Activated naive CD4-positive, alpha-beta T cell treated with anti-CD3 and anti-CD28 coated beads, Interleukin-2, amount 50 U/mL, for 16 hours (primary cell): ENCODE data around the gene TXNDC8.

Experiments used
- DNase-seq: peaks from one replicate; pipeline ENCODE4 v3.0.0-alpha.2; 2020

The TXNDC8 gene

GRCh38 chr9:110276781-110277180 is 60.9 kb downstream of the TXNDC8 start:
- no peak for DNase-seq

DNA sequence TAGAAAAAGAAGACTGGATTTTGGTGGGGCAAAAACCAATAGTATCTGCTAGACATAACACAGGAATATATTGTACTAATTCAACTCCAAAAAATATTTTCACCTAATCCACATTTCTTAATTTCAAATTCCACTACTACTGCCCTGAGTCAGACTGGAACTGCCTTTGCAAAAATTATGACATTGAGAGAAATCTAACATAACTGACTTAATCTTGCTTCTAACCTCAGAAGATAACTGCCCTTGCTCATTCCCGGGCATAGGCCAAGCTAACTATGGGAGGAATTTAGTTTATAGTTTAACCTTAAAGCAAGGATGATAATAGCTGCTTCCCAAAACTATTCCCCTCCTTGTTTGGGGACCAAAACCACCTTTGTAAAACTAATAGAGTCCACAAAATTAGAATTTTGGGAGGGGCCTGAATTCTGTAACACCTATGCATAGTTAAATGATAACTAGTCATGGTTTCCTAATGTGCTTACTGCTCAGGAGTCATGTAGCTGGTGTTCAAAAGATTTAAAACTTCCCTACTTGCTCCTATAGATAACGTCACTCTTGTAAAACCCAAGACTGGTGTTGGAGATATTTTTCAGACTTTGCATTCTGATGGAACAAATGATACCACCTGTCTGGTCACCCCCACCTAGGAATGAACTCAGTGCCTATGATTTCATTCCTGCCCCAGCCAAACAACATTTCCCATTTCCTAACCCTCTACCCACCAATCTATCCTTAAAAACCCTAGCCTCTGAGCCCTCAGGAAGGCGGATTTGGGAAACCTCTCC is 67.3 kb downstream of the TXNDC8 start:
- no peak for DNase-seq

DNA sequence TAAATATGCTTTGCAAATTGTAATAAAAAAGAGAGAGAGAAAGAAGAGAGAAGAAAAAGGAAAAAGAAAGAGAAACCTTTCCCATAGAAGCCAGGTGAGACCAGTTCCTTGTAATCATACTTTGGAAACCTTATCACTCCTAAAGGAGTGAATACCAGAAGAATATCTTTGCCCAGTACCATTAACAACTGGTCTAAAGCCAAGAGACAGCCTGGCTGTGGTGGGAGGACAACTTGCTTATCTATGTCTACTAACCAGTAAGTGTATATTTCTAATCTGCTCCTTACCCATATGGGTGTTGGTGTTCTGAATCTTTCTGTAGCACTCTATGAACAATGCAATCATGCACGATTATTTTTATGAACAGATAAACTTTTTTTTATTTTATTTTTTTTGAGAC is 70.9 kb downstream of the TXNDC8 start:
- DNase-seq: no peak

DNA sequence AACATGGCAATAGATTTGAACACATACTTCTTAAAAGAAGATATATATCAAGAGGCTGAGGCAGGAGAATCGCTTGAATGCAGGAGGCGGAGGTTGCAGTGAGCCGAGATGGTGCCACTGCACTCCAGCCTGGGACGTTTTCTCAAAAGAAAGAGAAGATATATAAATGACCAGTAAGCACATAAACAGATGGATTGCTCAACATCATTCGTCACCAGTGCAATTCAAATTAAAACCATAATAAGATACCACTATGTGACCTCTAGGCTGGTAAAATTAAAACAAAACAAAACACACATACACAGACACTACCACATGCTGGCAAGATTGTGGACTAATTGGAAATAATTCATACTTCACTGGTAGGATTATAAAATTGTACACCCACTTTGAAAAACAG is 76.0 kb downstream of the TXNDC8 start:
- DNase-seq: no peak

DNA sequence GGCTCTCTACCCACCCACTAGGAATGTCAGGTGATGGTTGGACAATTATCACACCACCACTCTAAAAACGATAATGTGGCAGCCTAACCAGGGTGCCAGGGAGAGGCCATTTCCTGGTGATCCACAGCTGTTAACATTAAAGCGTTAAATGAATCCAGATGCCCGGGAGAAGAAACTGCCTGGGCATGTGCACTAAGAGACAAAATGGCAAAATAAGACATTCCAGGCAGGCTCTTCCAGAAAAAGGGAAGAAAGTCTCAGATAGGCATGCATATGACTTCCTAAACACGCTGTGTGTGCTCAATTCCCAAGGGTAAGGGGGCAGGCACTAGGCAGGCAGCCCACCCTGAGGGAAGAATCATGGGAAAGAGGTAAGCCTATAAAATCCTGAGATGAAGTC is 76.8 kb downstream of the TXNDC8 start:
- no peak for DNase-seq

GRCh38 chr9:110259566-110259965 is 78.1 kb downstream of the TXNDC8 start:
- no peak for DNase-seq

GRCh38 chr9:110258690-110259091 is 79.0 kb downstream of the TXNDC8 start:
- no peak for DNase-seq

- no peak for DNase-seq
These were observed 79.7 kb downstream of the TXNDC8 start for GRCh38 chr9:110257956-110258355.

DNA sequence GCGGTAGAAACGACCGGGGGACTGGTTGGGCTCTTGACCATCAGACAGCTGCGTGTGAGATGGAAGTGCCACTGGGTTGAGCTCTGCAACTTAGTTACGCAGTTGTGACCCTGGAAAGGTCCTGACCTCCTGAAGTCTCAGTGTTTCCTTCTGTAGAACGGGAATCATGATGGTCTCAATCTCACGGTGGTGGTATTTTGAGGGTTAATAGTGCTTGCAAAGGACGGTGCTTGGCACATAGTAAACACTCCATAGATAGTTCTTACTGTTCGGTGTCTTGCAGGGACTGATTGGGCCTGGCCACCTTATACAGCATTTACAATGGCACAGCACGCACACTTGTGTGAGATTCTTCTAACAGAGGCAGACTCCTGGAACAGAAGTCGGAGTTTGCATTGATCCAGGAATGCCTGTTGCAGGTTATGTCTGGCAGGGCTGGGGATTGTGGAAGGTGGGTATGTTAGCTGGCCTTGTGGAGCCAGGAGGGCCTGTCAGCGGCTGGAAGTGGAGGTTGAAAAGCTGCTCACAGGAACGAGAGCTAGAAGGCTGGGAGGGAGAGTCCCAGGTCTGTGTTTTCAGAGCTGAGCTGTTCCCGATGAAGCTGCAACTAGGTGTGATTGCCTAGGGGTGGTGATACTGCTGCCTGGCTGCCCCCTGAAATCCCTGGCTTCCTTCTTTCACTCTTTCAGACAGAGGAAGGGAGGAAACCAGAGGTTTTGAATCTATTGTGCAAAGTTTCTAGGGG is 80.4 kb downstream of the TXNDC8 start:
- DNase-seq: peak; percentile 11

DNA sequence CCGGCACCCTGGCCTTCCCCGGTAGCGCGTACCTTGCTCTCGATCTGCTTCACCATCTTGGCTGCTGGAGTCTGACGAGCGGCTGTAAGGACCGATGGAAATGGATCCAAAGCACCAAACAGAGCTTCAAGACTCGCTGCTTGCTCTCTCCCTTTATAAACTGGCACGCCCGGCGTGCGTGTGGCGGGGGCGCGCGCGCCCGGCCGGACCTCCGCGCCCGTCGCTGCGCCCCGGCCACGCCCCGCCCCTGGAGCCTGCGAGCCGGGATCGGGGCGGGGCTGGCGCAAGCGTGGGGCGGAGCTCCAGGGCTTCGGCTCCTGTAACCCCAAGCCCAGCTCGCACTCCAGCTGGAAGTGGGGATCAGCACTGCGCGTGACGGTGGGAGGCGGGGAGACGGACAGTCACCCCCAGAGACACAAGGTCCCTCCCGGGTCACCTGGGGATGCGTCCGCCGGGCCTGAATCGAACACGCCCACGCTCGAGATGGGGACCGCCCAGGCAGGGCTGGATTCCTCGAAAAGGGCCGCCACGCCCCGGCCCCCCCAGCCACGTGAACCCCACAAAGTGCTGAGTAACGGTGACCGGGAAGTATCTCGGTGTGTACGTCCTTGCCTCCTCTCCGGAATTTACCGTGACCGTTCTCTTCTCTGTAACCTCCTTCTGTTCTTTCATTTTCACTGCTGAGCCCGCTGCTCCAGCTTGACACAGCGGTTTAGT is 81.1 kb downstream of the TXNDC8 start, which contains the start of gene TXN:
Gene TXN, minus strand, starts transcription at position 128 of the 717 bp plus-strand sequence. Its CDS starts 72 bp downstream, at position 56.
- peak; percentile 92 for DNase-seq

DNA sequence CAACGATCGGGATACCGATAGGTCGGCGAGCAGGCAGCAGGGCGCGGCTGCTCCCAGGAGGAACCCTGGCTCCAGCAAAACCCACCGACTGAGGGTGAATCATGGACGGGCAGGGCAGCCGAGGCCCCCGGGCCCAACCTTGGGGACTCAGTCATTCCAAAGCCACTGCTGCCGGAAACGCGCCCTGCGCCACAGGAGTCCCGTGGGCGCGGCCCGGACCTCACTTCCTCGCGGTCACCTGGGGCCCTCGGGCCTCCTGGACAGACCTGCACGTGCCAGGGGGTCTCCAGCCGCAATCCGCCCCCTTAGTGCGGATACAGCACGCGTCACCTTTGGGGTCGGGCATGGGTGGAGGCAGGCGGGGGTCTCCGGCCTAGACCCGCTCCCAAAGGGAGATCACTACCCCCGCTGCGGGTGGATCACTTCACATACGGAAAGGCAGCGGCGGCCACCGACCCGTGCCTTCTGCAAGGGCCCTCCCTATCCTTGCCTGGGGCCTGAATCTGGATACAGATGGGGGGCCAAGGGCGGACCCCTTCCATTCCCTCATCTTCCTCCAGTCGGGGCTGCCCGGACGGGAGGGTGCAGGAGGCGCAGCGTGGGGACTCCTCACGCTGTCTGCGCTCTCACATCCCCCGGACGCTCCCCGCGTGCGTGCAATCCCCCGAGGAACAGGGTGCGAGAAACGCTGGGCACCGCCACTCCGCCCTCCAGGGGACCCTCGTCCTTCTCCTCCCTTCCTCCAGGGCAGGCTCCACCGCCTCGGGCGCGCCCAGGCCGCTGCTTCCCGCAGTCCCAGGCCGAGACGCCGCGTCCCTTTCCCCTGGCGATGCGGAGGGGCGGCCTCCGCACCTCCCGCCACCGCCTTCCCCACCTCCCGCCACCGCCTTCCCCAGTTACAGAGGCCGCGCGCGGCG is 81.9 kb downstream of the TXNDC8 start:
- DNase-seq: peak; percentile 55

GRCh38 chr9:110255034-110255462 is 82.6 kb downstream of the TXNDC8 start:
- DNase-seq: peak; percentile 11

DNA sequence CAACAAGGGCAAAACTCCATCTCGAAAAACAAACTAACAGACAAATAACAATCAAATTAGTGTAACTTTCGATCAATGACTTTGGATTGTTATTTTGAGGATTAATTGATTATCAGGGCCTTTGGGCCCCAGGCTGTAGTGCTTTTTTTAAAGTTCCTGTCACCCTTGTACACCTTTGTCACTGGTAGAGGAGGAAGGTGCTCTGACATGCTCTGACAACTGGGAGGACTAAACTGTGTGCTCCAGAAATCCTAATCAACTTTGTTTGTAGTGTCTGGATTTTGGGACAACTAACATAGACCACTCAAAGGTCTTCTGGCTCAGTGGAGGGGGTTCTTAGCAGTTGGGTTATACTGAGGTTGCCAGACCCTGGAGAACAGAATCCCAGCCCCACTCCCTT is 83.2 kb downstream of the TXNDC8 start:
- DNase-seq: no peak
